ENCODE measurements around the gene PPP2R2B.

PPP2R2B gene

DNA sequence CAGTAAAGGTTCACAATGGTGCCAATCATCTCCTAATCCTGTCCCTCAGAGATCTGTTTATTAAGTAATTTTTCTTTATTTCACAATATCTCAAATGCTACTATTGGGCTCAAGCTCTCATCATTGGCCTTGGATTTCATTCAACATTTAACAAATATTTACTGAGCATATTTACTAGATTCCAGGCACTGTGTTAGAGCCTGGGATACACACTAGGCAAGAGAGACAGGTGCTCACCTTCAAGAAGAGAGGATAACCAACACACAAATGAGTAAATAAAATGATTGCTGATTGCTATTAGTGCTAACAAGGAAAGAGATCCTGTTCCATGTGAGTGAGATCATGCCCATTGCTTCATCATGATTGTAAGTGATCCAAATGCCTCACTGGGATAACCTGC, 27.4 kb downstream of the PPP2R2B start:
- TF ChIP-seq, protein P1, sequence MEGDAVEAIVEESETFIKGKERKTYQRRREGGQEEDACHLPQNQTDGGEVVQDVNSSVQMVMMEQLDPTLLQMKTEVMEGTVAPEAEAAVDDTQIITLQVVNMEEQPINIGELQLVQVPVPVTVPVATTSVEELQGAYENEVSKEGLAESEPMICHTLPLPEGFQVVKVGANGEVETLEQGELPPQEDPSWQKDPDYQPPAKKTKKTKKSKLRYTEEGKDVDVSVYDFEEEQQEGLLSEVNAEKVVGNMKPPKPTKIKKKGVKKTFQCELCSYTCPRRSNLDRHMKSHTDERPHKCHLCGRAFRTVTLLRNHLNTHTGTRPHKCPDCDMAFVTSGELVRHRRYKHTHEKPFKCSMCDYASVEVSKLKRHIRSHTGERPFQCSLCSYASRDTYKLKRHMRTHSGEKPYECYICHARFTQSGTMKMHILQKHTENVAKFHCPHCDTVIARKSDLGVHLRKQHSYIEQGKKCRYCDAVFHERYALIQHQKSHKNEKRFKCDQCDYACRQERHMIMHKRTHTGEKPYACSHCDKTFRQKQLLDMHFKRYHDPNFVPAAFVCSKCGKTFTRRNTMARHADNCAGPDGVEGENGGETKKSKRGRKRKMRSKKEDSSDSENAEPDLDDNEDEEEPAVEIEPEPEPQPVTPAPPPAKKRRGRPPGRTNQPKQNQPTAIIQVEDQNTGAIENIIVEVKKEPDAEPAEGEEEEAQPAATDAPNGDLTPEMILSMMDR (IDR thresholded peaks at IDR 0.05) = no peak
- Mint-ChIP-seq H3K36me3 (ENCODE audit: low read depth) (no peaks in the 10 kb centered on the region), H3K27me3 (ENCODE audit: low read depth, poor library complexity) (peaks cover 5% of the 10 kb centered on the region), H3K27ac (no peak overlapping the region), H3K4me3 (no peak overlapping the region), H3K4me1 (no peaks in the 10 kb centered on the region), H3K9me3 (no peaks in the 10 kb centered on the region)
- no peak for DNase-seq

DNA sequence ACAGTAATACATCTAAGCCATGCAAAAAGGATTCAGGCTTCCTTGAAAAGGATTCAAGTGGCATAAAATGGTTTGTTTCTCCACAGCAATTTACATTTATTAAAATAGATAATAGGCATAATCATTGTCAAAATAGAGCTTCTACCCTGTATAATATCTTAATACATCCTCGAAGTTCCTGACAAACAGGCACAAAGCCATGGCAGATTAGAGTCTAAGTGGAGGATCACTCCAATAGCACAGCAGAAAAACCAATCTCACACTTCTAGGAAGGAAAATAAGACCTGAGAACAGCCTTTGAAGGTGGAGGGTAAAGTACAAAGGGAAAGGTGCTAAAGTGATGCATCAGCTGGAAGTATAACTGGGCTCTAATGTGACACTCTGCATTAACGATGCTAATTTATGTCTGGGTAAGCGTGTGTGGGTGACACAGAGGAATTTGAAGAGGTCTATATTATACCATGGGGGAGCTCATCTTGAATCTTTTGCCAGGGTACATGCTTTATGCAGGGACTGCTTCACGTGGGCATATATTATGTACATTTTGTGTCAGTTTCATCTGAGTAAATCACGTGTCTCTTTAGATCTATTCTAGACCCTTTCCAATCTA, 28.8 kb downstream of the PPP2R2B start:
- Mint-ChIP-seq H3K9me3 (no peaks in the 10 kb centered on the region), H3K27me3 (ENCODE audit: low read depth, poor library complexity) (peaks cover 5% of the 10 kb centered on the region), H3K4me1 (no peaks in the 10 kb centered on the region), H3K4me3 (no peak overlapping the region), H3K27ac (no peak overlapping the region), H3K36me3 (ENCODE audit: low read depth) (no peaks in the 10 kb centered on the region)
- TF ChIP-seq, protein P1 (IDR thresholded peaks at IDR 0.05) = no peak
- DNase-seq = no peak

DNA sequence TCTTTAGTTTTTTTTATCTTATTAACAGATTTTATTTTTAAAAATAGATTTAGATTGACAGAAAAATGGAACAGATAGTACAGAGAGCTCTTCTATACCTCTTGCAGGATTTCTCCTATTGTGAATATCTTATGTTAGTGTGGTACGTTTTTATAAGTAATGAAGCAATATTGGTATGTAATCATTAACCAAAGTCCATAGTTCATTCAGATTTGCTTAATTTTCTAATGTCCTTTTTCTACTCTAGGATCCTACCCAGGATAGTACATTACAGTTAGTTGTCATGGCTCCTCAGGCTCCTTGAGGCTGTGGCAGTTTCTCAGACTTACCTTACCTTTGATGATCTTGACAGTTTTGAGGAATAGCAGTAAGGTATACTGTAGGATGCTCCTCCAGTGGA, 30.4 kb downstream of the PPP2R2B start:
- no peaks in the 10 kb centered on the region for H3K36me3 Mint-ChIP-seq (ENCODE audit: low read depth)
- no peaks in the 10 kb centered on the region for H3K4me1 Mint-ChIP-seq
- H3K9me3 Mint-ChIP-seq = no peaks in the 10 kb centered on the region
- peaks cover 5% of the 10 kb centered on the region for H3K27me3 Mint-ChIP-seq (ENCODE audit: low read depth, poor library complexity)
- TF ChIP-seq, protein P1 (IDR thresholded peaks at IDR 0.05) = no peak
- H3K27ac Mint-ChIP-seq = no peak overlapping the region
- no peak overlapping the region for H3K4me3 Mint-ChIP-seq
- DNase-seq = no peak

DNA sequence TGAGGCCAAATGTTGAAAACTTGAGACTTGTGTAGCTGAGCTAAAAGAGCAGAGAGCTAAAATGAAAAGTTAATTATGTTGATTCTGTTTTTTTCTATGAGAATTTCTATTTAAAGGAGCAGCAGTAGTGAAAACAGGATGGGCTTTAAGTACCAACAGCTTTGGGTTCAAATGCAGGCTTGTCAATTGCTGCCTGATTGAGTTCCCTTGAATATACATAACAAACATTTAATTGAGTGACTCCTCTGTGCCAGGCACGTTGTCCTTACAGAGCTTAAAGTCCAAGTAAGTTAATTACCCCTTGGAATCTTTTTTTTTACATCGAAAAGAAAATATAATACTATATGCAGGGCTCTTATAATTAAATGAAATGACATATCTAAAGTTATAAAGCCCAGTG, 38.5 kb downstream of the PPP2R2B start:
- H3K4me1 Mint-ChIP-seq = no peaks in the 10 kb centered on the region
- H3K9me3 Mint-ChIP-seq = no peaks in the 10 kb centered on the region
- no peaks in the 10 kb centered on the region for H3K36me3 Mint-ChIP-seq (ENCODE audit: low read depth)
- H3K4me3 Mint-ChIP-seq = no peak overlapping the region
- TF ChIP-seq, protein P1 (IDR thresholded peaks at IDR 0.05) = no peak
- DNase-seq = no peak
- peaks cover 5% of the 10 kb centered on the region for H3K27me3 Mint-ChIP-seq (ENCODE audit: low read depth, poor library complexity)
- no peak overlapping the region for H3K27ac Mint-ChIP-seq

DNA sequence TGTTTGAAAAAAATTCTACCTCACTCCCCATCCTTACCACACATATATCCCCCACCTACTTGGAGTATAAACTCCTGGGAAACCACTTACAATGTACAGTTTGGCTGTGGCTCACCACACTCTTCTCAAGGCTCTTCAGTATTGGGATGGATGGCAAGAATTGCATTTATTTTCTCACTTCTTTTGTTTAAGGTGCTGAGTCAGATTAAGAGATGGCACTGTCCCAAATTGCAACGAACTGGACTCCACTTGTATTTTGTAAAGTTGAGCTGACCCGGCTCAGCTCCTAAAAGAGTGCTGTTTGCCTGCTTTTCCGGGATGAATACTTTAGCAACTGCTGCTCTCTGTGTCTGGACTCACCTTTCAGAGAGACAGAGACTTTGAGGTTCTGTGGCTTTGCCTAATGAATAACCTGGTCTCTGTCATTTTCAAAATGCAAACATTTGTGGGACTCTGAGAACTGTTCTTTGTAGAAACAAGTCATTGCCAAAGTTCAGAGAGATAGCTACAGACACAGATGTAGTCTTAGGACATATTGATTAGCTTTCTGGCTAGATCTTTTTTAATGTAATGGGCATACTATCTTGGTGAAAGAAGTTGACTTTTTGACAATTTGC, 42.2 kb downstream of the PPP2R2B start:
- DNase-seq = no peak
- no peaks in the 10 kb centered on the region for H3K9me3 Mint-ChIP-seq
- H3K36me3 Mint-ChIP-seq (ENCODE audit: low read depth) = no peaks in the 10 kb centered on the region
- no peak overlapping the region for H3K27ac Mint-ChIP-seq
- H3K27me3 Mint-ChIP-seq (ENCODE audit: low read depth, poor library complexity) = peaks cover 5% of the 10 kb centered on the region
- H3K4me1 Mint-ChIP-seq = no peaks in the 10 kb centered on the region
- TF ChIP-seq, protein P1 (IDR thresholded peaks at IDR 0.05) = no peak
- H3K4me3 Mint-ChIP-seq = no peak overlapping the region

Data from nephron progenitor cell (in vitro differentiated cells).